Activated CD4-positive, alpha-beta memory T cell treated with anti-CD3 and anti-CD28 coated beads for 36 hours (primary cell): ENCODE measurements around the gene PKD1L1. TPM values are rescaled to one million over a fixed set of nuclear protein-coding genes. Genes with fewer than 3 reads are reported as not detected.

Source experiments
- CTCF ChIA-PET: fragments of 350-600 bp; sonication (Branson Sonifier 250); formaldehyde crosslinking; loops from one replicate; lab custom pipeline; 2021; ENCODE audit warnings: antibody characterized with exemption, inconsistent platforms; lab: Charles Lee
- POLR2A ChIA-PET: fragments of 350-600 bp; sonication (Branson Sonifier 250); formaldehyde crosslinking; loops from one replicate; lab custom pipeline; 2021; ENCODE audit warnings: antibody characterized with exemption; lab: Charles Lee
- DNase-seq: peaks from one replicate; pipeline ENCODE4 v3.0.0-alpha.2; 2020
- H3K27ac Mint-ChIP-seq: one replicate; pipeline ENCODE4 v1.8.0; 2021; ENCODE audit warnings: mixed read lengths
- H3K27me3 Mint-ChIP-seq: one replicate; pipeline ENCODE4 v1.8.0; 2021; ENCODE audit warnings: mixed read lengths
- H3K36me3 Mint-ChIP-seq: one replicate; pipeline ENCODE4 v1.8.0; 2021; ENCODE audit warnings: mixed read lengths
- H3K4me1 Mint-ChIP-seq: one replicate; pipeline ENCODE4 v1.8.0; 2021; ENCODE audit warnings: low read depth, mixed read lengths
- H3K4me3 Mint-ChIP-seq: one replicate; pipeline ENCODE4 v1.8.0; 2021; ENCODE audit warnings: mild to moderate bottlenecking, mixed read lengths
- H3K9me3 Mint-ChIP-seq: one replicate; pipeline ENCODE4 v1.8.0; 2021; ENCODE audit warnings: mixed read lengths
- intact Hi-C: fragments of 100-400 bp; cut with micrococcal nuclease; formaldehyde crosslinking; loops from one replicate; pipeline ENCODE4 v1.15.1; 2023
- total RNA-seq, 2 experiments: library from RNA; stranded (reverse); gene quantifications; one replicate each; pipeline ENCODE4 v1.2.3, GENCODE V29; 2021

PKD1L1 gene
- total RNA-seq, 2 experiments from 2014 or later = 0.17 to 0.19 TPM

DNA sequence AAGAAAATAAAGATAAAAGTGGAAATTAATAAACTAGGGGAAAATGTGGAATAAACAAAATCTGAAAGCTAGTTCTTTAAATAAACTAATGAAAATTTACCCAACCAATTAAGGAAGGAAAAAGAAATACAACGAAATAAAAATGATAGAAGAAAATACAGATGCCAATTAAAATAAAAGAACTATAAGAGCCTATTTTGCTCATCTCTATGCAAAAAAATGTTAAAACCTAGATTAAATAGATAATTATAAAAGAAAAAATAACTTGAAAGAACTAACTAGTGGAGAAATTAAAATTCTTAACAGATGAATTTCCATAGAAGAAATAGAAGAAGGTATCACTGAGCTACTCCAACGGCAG is 32.7 kb downstream of the PKD1L1 start:
- DNase-seq = no peak
- intact Hi-C loops = no loop called here
- Mint-ChIP-seq H3K4me3 (no peak overlapping the region), H3K27me3 (no peaks in the 10 kb centered on the region), H3K4me1 (no peaks in the 10 kb centered on the region), H3K27ac (no peak overlapping the region), H3K36me3 (peaks cover 2% of the 10 kb centered on the region), H3K9me3 (no peaks in the 10 kb centered on the region)
- POLR2A ChIA-PET = no interaction called here
- CTCF ChIA-PET = interaction anchor here (0.6 kb wide), 1 partner anchor 29 kb away, joined by 3 read pairs; no protein-coding TSS in a partner anchor

DNA sequence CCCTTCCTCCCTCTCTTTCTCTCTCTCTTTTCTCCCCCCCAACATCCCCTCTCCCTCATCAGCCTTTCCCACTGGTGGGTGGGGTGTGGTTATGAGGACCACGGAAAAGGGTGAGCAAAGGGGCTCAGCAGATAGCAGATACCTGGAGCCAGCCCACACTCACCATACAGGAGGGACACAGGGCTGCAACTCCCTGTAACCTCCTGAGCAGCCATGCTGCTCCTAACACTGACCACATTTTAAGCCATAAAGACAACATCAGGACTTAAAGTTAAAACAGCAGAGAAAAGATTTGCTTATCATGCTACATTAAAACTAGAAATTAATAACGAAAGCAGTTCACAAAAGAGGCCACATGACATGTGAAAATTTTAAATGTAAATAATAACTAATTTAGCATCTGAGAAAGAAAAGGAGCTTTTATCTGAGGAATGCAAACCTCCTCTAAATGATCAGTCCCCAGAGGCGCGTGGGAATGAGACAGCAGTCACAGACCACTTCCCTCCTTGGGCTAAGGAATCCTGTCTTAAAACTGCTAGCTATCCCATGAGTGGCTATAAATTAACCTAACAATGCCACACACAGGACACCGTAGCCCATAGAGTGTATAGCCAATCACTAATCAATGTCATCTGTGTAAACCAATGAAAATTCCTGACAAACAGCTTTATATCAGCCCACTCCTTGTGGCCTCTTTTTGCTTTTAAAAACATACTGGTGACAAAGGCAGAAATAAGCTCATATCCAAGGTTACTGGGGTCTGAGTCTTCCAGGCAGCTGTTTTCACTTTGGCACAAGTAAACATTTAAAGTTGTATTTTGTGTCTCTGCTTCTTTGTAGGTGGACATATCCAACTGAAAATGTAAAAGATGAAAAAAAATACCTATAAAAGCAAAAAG is 33.3 kb downstream of the PKD1L1 start:
- ChIA-PET CTCF (no interaction called here), POLR2A (no interaction called here)
- Mint-ChIP-seq H3K4me3 (no peak overlapping the region), H3K27me3 (no peaks in the 10 kb centered on the region), H3K9me3 (no peaks in the 10 kb centered on the region), H3K4me1 (no peaks in the 10 kb centered on the region), H3K27ac (no peak overlapping the region), H3K36me3 (peaks cover 2% of the 10 kb centered on the region)
- intact Hi-C loops = no loop called here
- no peak for DNase-seq

DNA sequence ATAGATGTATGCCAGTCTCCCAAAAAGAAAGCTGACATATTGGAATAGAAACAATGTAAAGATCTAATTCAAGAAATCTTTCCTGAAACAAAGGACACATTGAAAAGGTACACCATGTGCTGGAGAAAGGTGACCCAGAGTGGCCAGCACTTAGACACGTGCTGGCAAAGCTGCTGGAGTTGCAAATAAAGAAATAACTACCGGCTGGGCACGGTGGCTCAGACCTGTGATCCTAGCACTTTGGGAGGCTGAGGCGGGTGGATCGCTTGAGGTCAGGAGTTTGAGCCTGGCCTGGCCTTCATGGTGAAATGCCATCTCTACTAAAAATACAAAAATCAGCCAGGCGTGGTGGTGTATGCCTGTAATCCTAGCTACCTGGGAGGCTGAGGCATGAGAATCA is 35.9 kb downstream of the PKD1L1 start:
- POLR2A ChIA-PET = no interaction called here
- H3K4me3 Mint-ChIP-seq = no peak overlapping the region
- H3K27ac Mint-ChIP-seq = no peak overlapping the region
- intact Hi-C loops = no loop called here
- CTCF ChIA-PET = no interaction called here
- no peak for DNase-seq
- no peaks in the 10 kb centered on the region for H3K27me3 Mint-ChIP-seq
- peaks cover 2% of the 10 kb centered on the region for H3K36me3 Mint-ChIP-seq
- no peaks in the 10 kb centered on the region for H3K9me3 Mint-ChIP-seq
- no peaks in the 10 kb centered on the region for H3K4me1 Mint-ChIP-seq

DNA sequence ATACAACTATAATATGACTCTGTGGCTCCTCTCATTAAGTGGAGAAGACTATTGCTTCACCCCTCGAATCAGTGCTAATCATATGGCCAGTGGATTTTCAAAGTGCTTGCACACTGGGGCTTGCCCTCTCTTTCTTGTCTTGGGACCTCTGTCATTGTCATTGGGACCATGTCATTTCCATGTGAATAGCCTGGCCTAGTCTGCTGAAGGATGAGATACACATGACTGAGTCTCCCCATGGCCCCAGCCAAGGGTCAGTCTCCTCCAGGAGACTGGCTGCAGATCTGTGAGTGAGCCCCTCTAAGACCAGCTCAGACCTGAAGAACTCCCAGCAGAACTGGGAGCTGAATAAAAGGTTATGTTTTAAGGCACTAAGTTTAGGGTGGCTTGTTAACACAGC is 39.5 kb downstream of the PKD1L1 start:
- intact Hi-C loops = no loop called here
- H3K4me3 Mint-ChIP-seq = no peak overlapping the region
- POLR2A ChIA-PET = no interaction called here
- H3K9me3 Mint-ChIP-seq = no peaks in the 10 kb centered on the region
- H3K27me3 Mint-ChIP-seq = no peaks in the 10 kb centered on the region
- H3K27ac Mint-ChIP-seq = no peak overlapping the region
- no peaks in the 10 kb centered on the region for H3K4me1 Mint-ChIP-seq
- CTCF ChIA-PET = no interaction called here
- no peaks in the 10 kb centered on the region for H3K36me3 Mint-ChIP-seq
- no peak for DNase-seq

DNA sequence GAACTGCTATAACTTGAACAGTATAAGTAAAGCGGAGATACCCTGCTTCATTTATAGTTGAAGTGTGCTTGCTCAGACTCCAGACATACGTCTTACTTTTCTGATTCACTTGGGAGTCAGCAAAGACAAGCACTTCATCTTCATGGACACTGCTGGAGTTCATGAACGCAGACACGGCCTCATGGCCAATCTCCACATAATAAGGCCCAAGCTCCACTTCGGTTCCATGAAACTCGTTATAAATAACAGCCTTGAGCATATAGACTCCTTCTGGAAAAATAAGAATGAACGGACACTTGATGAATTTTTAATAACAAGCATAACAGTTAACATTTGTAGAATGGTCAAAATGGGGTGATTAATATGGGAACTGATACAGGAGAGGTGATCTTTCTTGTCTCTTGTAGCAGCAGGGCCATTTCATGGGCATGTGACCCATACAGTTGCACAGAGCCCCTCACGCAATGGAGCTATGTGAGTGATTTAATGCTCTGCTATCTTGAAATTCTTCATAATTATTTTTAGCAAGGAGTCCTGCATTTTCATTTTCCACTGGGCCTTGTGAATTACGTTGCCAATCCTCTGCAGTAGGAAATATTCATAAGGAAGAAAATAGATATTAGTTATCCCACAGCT is 40.2 kb downstream of the PKD1L1 start:
- Mint-ChIP-seq H3K27ac (no peak overlapping the region), H3K36me3 (no peaks in the 10 kb centered on the region)
- CTCF ChIA-PET = no interaction called here

DNA sequence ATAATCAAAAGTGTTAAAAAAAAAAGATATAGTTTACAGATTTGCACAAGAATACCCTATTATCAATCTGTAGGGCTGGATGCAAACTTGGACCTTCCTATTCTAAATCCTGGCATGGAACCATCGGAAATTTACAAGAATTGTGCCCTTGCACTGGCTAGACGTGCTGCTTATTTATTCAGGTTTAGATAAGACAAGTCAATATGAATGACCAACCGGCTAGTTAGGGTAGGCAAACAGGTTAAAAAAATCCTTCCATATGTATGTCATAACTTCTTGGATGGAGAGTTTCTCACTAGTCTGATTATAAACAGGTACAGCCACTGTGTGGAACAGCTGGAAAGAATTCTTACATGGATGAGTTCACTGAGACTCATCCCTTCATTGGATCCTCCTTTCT is 41.4 kb downstream of the PKD1L1 start:
- H3K4me1 Mint-ChIP-seq = no peaks in the 10 kb centered on the region
- DNase-seq = no peak
- intact Hi-C loops = no loop called here
- POLR2A ChIA-PET = no interaction called here
- no peak overlapping the region for H3K27ac Mint-ChIP-seq
- H3K36me3 Mint-ChIP-seq = no peaks in the 10 kb centered on the region
- H3K4me3 Mint-ChIP-seq = no peak overlapping the region
- CTCF ChIA-PET = no interaction called here
- no peaks in the 10 kb centered on the region for H3K27me3 Mint-ChIP-seq
- H3K9me3 Mint-ChIP-seq = no peaks in the 10 kb centered on the region

More for the DNA sequence above, 40.2 kb downstream of the PKD1L1 start:
- DNase-seq = no peak
- POLR2A ChIA-PET = no interaction called here
- Mint-ChIP-seq H3K4me1 (no peaks in the 10 kb centered on the region), H3K4me3 (no peak overlapping the region), H3K27me3 (no peaks in the 10 kb centered on the region), H3K9me3 (no peaks in the 10 kb centered on the region)
- intact Hi-C loops = no loop called here

DNA sequence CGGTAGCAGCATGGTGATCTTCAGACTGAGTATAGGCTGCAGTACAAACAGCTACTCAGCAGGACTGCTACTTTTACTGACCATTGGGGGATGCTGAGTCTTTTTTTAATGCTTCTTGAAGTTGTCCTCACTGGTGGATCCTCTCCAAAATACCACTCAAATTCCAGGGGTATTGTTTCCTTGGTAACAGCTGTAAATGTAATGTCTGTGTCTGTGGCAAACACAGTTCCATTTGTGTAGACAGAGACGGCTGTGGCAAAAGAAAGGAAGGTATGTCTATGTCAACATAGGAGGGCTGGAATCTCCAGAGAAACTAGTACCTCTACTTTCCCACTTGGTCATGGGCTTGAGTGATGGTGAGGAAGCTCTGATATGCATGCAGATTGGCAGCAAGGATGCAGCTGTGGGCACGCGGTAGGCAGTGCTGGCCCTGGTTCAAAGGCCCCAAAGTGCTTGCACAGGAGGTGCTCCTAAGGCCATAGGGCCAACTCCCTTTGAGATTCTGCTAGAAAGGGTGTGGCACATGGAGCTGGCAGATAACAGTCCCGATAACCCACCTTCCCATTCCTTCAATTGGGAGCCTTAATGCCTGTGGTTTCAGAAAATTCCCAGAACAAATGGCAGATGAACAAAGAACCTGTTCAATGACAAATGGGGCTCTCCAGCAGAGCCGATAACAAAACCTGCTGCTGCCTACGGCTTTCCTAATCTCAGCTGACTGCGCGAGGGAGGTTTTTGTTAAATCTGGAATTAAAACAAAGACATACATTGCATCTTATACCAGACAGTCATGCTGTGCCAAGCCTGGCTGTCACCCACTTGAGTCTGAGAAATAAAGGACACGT is 43.0 kb downstream of the PKD1L1 start:
- H3K4me1 Mint-ChIP-seq = no peaks in the 10 kb centered on the region
- DNase-seq = no peak
- no peak overlapping the region for H3K4me3 Mint-ChIP-seq
- no peak overlapping the region for H3K27ac Mint-ChIP-seq
- no peaks in the 10 kb centered on the region for H3K36me3 Mint-ChIP-seq
- POLR2A ChIA-PET = no interaction called here
- H3K9me3 Mint-ChIP-seq = no peaks in the 10 kb centered on the region
- CTCF ChIA-PET = no interaction called here
- no peaks in the 10 kb centered on the region for H3K27me3 Mint-ChIP-seq
- intact Hi-C loops = no loop called here

DNA sequence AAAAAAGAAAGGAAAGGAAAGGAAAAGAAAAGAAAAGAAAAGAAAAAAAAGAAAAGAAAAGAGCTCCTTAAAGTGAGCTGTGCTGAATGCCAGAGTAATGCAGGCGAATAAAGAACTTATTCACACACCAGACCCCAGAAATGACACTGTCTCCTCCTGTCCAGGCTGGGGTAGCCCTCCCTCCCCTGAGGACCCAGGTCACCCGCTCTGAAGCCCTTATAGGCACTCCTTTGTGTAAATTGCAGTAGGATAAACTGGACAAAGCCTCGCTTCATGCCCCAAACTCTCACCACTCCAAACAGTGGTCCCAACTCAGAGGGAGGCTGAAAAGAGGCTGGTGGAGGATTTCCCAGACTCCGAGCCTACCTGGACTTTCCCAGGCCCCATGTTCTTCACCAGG is 46.3 kb downstream of the PKD1L1 start:
- H3K27me3 Mint-ChIP-seq = no peaks in the 10 kb centered on the region
- intact Hi-C loops = no loop called here
- H3K27ac Mint-ChIP-seq = no peak overlapping the region
- no peaks in the 10 kb centered on the region for H3K36me3 Mint-ChIP-seq
- ChIA-PET POLR2A (no interaction called here), CTCF (no interaction called here)
- no peak overlapping the region for H3K4me3 Mint-ChIP-seq
- no peaks in the 10 kb centered on the region for H3K9me3 Mint-ChIP-seq
- no peak for DNase-seq
- no peaks in the 10 kb centered on the region for H3K4me1 Mint-ChIP-seq

DNA sequence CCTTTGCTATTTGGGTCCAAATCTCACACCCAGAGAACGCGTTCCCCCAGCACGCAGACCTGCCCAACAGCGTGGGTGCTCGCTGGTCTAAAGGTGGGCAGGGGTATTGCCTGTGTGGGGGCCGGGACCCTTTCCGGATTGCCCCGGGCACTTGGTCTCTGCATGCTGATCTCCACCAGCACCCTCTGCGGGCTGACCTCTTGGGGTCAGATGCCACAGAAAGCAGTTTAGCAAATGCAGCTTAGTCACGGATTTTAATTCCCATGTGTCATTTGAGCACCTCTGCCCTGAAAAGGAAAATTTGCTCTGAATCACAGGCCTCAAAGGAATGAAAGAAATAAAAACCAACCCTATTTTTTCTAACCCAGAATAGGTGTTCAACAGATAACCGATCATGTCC is 46.7 kb downstream of the PKD1L1 start:
- no peaks in the 10 kb centered on the region for H3K9me3 Mint-ChIP-seq
- intact Hi-C loops = no loop called here
- H3K4me3 Mint-ChIP-seq = no peak overlapping the region
- ChIA-PET POLR2A (no interaction called here), CTCF (no interaction called here)
- no peaks in the 10 kb centered on the region for H3K4me1 Mint-ChIP-seq
- no peak for DNase-seq
- H3K27ac Mint-ChIP-seq = no peak overlapping the region
- H3K27me3 Mint-ChIP-seq = no peaks in the 10 kb centered on the region
- no peaks in the 10 kb centered on the region for H3K36me3 Mint-ChIP-seq

DNA sequence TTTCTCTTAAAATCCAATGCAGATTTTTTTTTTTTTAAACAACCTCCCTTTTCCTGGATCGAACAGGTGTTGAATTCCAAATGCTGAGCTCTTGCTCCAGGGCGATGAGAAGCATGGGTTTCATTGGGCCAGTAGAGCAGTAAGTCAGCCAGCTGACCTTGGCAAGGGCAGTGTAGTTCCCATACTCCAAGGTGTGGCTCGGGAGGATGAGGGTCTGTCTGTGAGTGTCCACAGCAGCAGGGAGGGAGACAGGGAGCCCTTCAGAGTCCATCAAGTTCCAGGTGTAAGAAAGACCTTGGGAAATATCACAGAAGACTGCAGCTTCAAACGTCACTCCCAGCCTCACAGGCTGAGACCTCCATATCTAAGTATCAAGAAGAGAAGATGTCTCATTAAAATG is 50.4 kb downstream of the PKD1L1 start:
- Mint-ChIP-seq H3K27ac (no peak overlapping the region), H3K4me1 (no peaks in the 10 kb centered on the region), H3K9me3 (no peaks in the 10 kb centered on the region), H3K4me3 (no peak overlapping the region), H3K36me3 (no peaks in the 10 kb centered on the region), H3K27me3 (no peaks in the 10 kb centered on the region)
- POLR2A ChIA-PET = no interaction called here
- intact Hi-C loops = no loop called here
- no peak for DNase-seq
- CTCF ChIA-PET = no interaction called here

DNA sequence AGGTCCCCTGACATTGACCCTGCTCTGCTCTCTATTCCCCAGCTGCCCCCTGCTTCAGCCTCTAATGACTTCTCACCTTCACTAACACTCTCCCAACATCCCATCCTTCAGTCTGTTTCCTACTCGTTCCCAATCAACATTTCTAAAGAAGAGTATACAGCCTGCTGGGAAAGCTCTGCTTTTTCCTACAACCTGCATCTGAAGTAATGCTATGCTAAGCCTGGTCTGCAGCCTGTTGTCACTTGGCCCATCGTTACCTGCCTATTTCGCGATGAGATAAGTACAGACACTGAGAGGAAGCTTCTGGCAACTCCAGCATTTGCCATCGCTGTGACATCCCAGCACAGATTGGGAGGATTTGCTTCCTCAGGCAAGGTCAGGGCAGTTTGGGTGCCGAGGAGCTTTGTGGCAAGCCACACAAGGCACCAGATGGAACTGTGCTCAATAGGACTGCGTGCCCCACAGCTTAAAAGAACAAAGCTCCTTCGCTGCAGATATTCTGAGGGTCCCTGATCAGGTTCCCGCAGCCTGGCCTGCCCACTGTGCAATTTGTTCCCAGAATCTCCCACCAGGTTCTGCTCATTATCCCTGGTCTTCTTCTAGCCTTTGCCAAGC is 51.4 kb downstream of the PKD1L1 start:
- Mint-ChIP-seq H3K4me1 (no peaks in the 10 kb centered on the region), H3K9me3 (no peaks in the 10 kb centered on the region), H3K27ac (no peak overlapping the region), H3K27me3 (no peaks in the 10 kb centered on the region), H3K4me3 (no peak overlapping the region), H3K36me3 (no peaks in the 10 kb centered on the region)
- no peak for DNase-seq
- POLR2A ChIA-PET = no interaction called here
- CTCF ChIA-PET = no interaction called here
- intact Hi-C loops = no loop called here

DNA sequence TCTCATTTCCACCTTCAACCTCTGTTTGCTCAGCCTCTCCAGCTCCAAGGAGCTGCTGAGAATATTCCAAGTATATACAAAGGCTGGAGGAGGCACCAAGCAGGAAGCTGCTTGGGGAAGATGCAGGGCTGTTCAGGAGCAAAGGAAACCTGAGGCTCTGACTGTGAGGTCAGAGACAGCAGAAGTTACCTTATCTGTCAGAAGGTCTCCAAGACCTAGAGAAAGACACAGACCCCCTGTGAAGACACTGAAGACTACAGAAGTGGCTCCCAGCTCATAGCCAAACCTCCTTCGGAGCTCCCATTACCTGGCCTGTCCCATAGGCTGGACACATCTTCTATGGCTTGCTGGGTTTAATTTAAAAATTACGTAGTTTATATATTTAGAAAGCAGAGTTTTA is 53.2 kb downstream of the PKD1L1 start:
- no peak for DNase-seq
- Mint-ChIP-seq H3K27ac (no peak overlapping the region), H3K4me3 (no peak overlapping the region), H3K4me1 (no peaks in the 10 kb centered on the region), H3K9me3 (no peaks in the 10 kb centered on the region), H3K27me3 (no peaks in the 10 kb centered on the region), H3K36me3 (no peaks in the 10 kb centered on the region)
- ChIA-PET POLR2A (no interaction called here), CTCF (no interaction called here)
- intact Hi-C loops = no loop called here
